ENCODE data around the gene ASB17. TPM values are rescaled to one million over a fixed set of nuclear protein-coding genes. Genes with fewer than 3 reads are reported as not detected.

The ASB17 gene
- total RNA-seq, 2 experiments from 2014 or later = not detected

DNA sequence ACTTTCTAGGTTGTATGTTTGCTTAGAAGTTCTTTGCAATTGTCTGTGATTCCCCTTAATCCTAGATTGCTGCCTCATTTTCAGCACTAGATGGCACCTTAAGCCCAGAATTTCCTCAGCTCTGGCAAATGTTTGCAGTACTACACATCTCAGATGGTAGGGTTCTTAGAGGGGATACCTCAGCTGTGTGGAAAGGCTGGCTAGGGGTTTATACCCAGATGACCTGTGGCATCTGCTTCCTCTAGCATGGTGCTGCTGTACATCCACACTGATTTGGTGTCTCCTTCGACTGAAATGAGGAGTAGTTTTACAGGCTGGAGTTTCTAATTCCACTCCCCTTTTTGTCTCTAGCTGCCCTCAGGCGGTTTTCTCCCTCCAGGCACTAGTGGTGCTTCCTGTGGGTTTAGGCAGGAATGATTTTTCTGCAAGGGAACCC, 23.5 kb downstream of the ASB17 start:
- no peaks in the 10 kb centered on the region for H3K27me3 Mint-ChIP-seq
- peaks cover 13% of the 10 kb centered on the region for H3K9me3 Mint-ChIP-seq
- no peaks in the 10 kb centered on the region for H3K4me1 Mint-ChIP-seq
- H3K36me3 Mint-ChIP-seq = no peaks in the 10 kb centered on the region
- no peak overlapping the region for H3K27ac Mint-ChIP-seq
- DNase-seq = no peak
- no peak overlapping the region for H3K4me3 Mint-ChIP-seq

DNA sequence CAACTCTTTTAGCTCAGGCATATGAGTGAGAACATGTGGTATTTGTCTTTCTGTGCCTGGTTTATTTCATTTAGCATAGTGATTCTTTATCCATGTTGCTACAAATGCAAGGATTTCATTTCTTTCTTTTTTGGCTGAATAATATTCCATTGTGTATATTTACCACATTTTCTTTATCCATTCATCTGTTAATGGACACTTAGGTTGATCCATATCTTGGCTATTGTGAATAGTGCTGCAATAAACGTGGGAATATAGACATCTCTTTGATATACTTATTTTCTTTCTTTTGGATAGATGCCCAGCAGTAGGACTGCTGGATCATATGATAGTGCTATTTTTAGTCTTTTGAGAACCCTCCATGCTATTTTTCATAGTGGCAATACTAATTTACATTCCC, 30.8 kb downstream of the ASB17 start:
- no peak for DNase-seq
- no peaks in the 10 kb centered on the region for H3K36me3 Mint-ChIP-seq
- H3K4me3 Mint-ChIP-seq = no peak overlapping the region
- H3K27ac Mint-ChIP-seq = no peak overlapping the region
- H3K4me1 Mint-ChIP-seq = no peaks in the 10 kb centered on the region
- no peaks in the 10 kb centered on the region for H3K9me3 Mint-ChIP-seq
- peaks cover 3% of the 10 kb centered on the region for H3K27me3 Mint-ChIP-seq

DNA sequence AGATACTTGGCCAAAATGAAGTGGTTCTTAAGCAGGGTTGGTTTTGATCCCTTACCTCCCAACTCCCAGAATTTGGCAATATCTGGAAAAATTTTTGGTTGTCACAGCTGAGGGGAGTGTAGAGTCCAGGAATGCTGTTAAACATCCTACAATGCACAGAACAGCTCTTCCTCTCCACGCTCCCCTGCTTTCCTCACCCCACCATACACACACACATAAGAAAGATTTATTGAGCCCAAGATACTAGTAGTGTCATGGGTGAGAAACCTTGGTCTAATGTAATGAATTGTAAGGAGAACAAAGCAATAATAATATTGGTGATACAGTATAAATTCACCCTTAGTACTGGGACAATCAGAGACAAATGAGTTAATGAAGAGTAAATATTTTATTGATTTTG, 47.8 kb downstream of the ASB17 start:
- no peaks in the 10 kb centered on the region for H3K4me1 Mint-ChIP-seq
- H3K4me3 Mint-ChIP-seq = no peak overlapping the region
- H3K27me3 Mint-ChIP-seq = no peaks in the 10 kb centered on the region
- DNase-seq = no peak
- no peaks in the 10 kb centered on the region for H3K9me3 Mint-ChIP-seq
- H3K27ac Mint-ChIP-seq = no peak overlapping the region
- H3K36me3 Mint-ChIP-seq = no peaks in the 10 kb centered on the region

DNA sequence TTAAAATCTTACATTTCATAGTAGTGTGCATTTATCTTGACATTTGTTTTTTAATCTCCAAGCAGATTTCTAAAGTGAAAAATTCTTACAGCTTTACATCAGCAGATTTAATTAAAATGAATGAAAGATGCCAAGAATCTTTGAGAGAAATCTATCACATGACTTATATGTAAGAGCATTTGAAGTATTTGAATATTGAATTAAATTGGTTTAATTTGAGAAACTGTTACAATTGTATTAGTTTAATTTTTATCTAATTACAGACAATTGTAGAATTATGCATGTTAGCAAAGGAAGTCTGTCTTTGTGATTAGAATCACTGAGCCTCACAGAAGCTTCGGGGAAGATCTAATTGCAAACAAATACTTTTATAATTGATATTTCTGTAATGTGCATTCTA, 52.2 kb downstream of the ASB17 start:
- DNase-seq = no peak
- Mint-ChIP-seq H3K9me3 (no peaks in the 10 kb centered on the region), H3K4me1 (no peaks in the 10 kb centered on the region), H3K36me3 (no peaks in the 10 kb centered on the region), H3K27me3 (no peaks in the 10 kb centered on the region), H3K4me3 (no peak overlapping the region), H3K27ac (no peak overlapping the region)

GRCh38 chr1:75870951-75871350, 61.3 kb downstream of the ASB17 start:
- Mint-ChIP-seq H3K9me3 (no peaks in the 10 kb centered on the region), H3K27ac (no peak overlapping the region), H3K4me3 (no peak overlapping the region), H3K4me1 (no peaks in the 10 kb centered on the region), H3K27me3 (no peaks in the 10 kb centered on the region), H3K36me3 (no peaks in the 10 kb centered on the region)
- DNase-seq = no peak

Other genes with a start within 250 kb of the ASB17 start
- 10 to 100 TPM; 57.2 to 57.4 TPM for gene ACADM, start 207.7 kb downstream of the ASB17 start, total RNA-seq
- gene RABGGTB, start 146.1 kb downstream of the ASB17 start, total RNA-seq = 100 to 1,000 TPM; 236 to 250 TPM
- under 1 TPM; 0.22 to 0.35 TPM for gene MSH4, start 135.5 kb downstream of the ASB17 start, total RNA-seq
- 1 to 10 TPM; 3.0 to 3.5 TPM for gene ST6GALNAC3, start 142.3 kb upstream of the ASB17 start, total RNA-seq